Osteocyte (in vitro differentiated cells): Measurements from ENCODE around the gene UGT1A10. TPM values are rescaled to one million over a fixed set of nuclear protein-coding genes. Genes with fewer than 3 reads are reported as not detected.
"Not testable (repeated sequence)": the region's sequence is repeated elsewhere in the genome, so short reads cannot be mapped to it uniquely, and the experiment has no call there.

Experiments
- DNase-seq: peaks from one replicate; pipeline ENCODE4 v3.0.0; 2021; ENCODE audit warnings: mixed read lengths; ENCODE audit not compliant: unreplicated experiment; ENCODE audit errors: extremely low spot score
- H3K27ac Mint-ChIP-seq: one replicate; pipeline ENCODE4 v1.8.0; 2021; ENCODE audit warnings: mild to moderate bottlenecking, mixed read lengths; ENCODE audit not compliant: unreplicated experiment
- H3K27me3 Mint-ChIP-seq: one replicate; pipeline ENCODE4 v1.8.0; 2021; ENCODE audit warnings: mixed read lengths; ENCODE audit not compliant: unreplicated experiment
- H3K36me3 Mint-ChIP-seq: one replicate; pipeline ENCODE4 v1.8.0; 2021; ENCODE audit warnings: mixed read lengths; ENCODE audit not compliant: unreplicated experiment
- H3K4me1 Mint-ChIP-seq: one replicate; pipeline ENCODE4 v1.8.0; 2021; ENCODE audit warnings: mixed read lengths; ENCODE audit not compliant: unreplicated experiment
- H3K4me3 Mint-ChIP-seq: one replicate; pipeline ENCODE4 v1.8.0; 2021; ENCODE audit warnings: mild to moderate bottlenecking, moderate library complexity, mixed read lengths; ENCODE audit not compliant: unreplicated experiment
- H3K9me3 Mint-ChIP-seq: one replicate; pipeline ENCODE4 v1.8.0; 2021; ENCODE audit warnings: mixed read lengths; ENCODE audit not compliant: unreplicated experiment
- CTCF ChIP-seq: fragments of 200-600 bp; sonication (generic); IDR thresholded peaks from 2 replicates; pipeline ENCODE4 v1.5.0; 2021; ENCODE audit warnings: antibody characterized with exemption, mild to moderate bottlenecking, moderate library complexity
- total RNA-seq: library from RNA; stranded (reverse); gene quantifications from 2 replicates; pipeline ENCODE4 v1.2.1, GENCODE V29; 2021

The UGT1A10 gene
- total RNA-seq, 1 donor from 2014 or later = not detected

GRCh38 chr2:233639860-233640259 lies 3.6 kb downstream of the UGT1A10 start:
- Mint-ChIP-seq H3K9me3 (peaks cover 8% of the 10 kb centered on the region), H3K27ac (no peak overlapping the region), H3K27me3 (peaks cover 46% of the 10 kb centered on the region), H3K4me1 (no peaks in the 10 kb centered on the region), H3K4me3 (no peak overlapping the region), H3K36me3 (no peaks in the 10 kb centered on the region)
- no peak for TF ChIP-seq CTCF
- DNase-seq = no peak

GRCh38 chr2:233643128-233643527 lies 6.9 kb downstream of the UGT1A10 start:
- H3K36me3 Mint-ChIP-seq = peaks cover 4% of the 10 kb centered on the region
- peaks cover 41% of the 10 kb centered on the region for H3K27me3 Mint-ChIP-seq
- H3K4me3 Mint-ChIP-seq = no peak overlapping the region
- H3K4me1 Mint-ChIP-seq = no peaks in the 10 kb centered on the region
- DNase-seq = no peak
- H3K27ac Mint-ChIP-seq = no peak overlapping the region
- no peak for TF ChIP-seq CTCF
- H3K9me3 Mint-ChIP-seq = peaks cover 23% of the 10 kb centered on the region

GRCh38 chr2:233646033-233646432 lies 9.8 kb downstream of the UGT1A10 start:
- H3K4me3 Mint-ChIP-seq, DNase-seq, H3K27ac Mint-ChIP-seq, H3K4me1 Mint-ChIP-seq, H3K36me3 Mint-ChIP-seq: not testable (repeated sequence)
- H3K9me3 Mint-ChIP-seq = peaks cover 23% of the 10 kb centered on the region
- peaks cover 39% of the 10 kb centered on the region for H3K27me3 Mint-ChIP-seq

- no peak overlapping the region for H3K4me3 Mint-ChIP-seq
- H3K36me3 Mint-ChIP-seq = peaks cover 4% of the 10 kb centered on the region
- H3K27ac Mint-ChIP-seq = no peak overlapping the region
- no peak for DNase-seq
- H3K27me3 Mint-ChIP-seq = peaks cover 48% of the 10 kb centered on the region
- TF ChIP-seq CTCF = no peak
- H3K9me3 Mint-ChIP-seq = peaks cover 16% of the 10 kb centered on the region
- H3K4me1 Mint-ChIP-seq = no peaks in the 10 kb centered on the region
These were observed 14.7 kb downstream of the UGT1A10 start for GRCh38 chr2:233650981-233651380.

GRCh38 chr2:233651430-233651829 lies 15.2 kb downstream of the UGT1A10 start:
- Mint-ChIP-seq H3K9me3 (peaks cover 14% of the 10 kb centered on the region), H3K27ac (no peak overlapping the region), H3K27me3 (peaks cover 47% of the 10 kb centered on the region), H3K4me1 (no peaks in the 10 kb centered on the region), H3K4me3 (no peak overlapping the region), H3K36me3 (peaks cover 2% of the 10 kb centered on the region)
- no peak for DNase-seq
- no peak for TF ChIP-seq CTCF

GRCh38 chr2:233654501-233654900 lies 18.3 kb downstream of the UGT1A10 start:
- H3K27ac Mint-ChIP-seq = no peak overlapping the region
- H3K27me3 Mint-ChIP-seq = peaks cover 55% of the 10 kb centered on the region
- H3K4me3 Mint-ChIP-seq = no peak overlapping the region
- no peak for DNase-seq
- H3K4me1 Mint-ChIP-seq = no peaks in the 10 kb centered on the region
- H3K9me3 Mint-ChIP-seq = no peaks in the 10 kb centered on the region
- no peaks in the 10 kb centered on the region for H3K36me3 Mint-ChIP-seq
- no peak for TF ChIP-seq CTCF
